Measurements from ENCODE around the gene SHOC2. TPM values are rescaled to one million over a fixed set of nuclear protein-coding genes. Genes with fewer than 3 reads are reported as not detected.

Gene SHOC2
- total RNA-seq, 3 donors from 2014 or later: 68.5 to 90.7 (median 72.3) TPM

- Histone ChIP-seq H3K4me1 (ENCODE audit: low read depth) (no peaks in the 10 kb centered on the region), H3K4me3 (no peak overlapping the region), H3K36me3 (ENCODE audit: low read depth) (no peaks in the 10 kb centered on the region), H3K9me3 (no peaks in the 10 kb centered on the region)
- no peak for ATAC-seq
- no peak for DNase-seq
- no peak for TF ChIP-seq CTCF (IDR thresholded peaks at IDR 0.05)
- intact Hi-C loops (cut with DNase I, micrococcal nuclease): no loop called here
Observed at GRCh38 chr10:110951381-110951780, 32.0 kb downstream of the SHOC2 start.

GRCh38 chr10:110957606-110958005 lies 38.2 kb downstream of the SHOC2 start:
- intact Hi-C loops (cut with DNase I, micrococcal nuclease): no loop called here
- no peaks in the 10 kb centered on the region for H3K9me3 ChIP-seq
- no peak for TF ChIP-seq CTCF (IDR thresholded peaks at IDR 0.05)
- no peak for DNase-seq
- no peak for ATAC-seq
- H3K36me3 ChIP-seq (ENCODE audit: low read depth): no peaks in the 10 kb centered on the region
- no peak overlapping the region for H3K4me3 ChIP-seq
- H3K4me1 ChIP-seq (ENCODE audit: low read depth): no peaks in the 10 kb centered on the region

GRCh38 chr10:110959379-110960332 lies 40.3 kb downstream of the SHOC2 start:
- intact Hi-C loops (cut with DNase I, micrococcal nuclease): no loop called here
- TF ChIP-seq CTCF (IDR thresholded peaks at IDR 0.05): no peak
- no peak for DNase-seq
- H3K9me3 ChIP-seq: no peaks in the 10 kb centered on the region
- ATAC-seq: no peak
- no peaks in the 10 kb centered on the region for H3K36me3 ChIP-seq (ENCODE audit: low read depth)
- no peak overlapping the region for H3K4me3 ChIP-seq
- H3K4me1 ChIP-seq (ENCODE audit: low read depth): no peaks in the 10 kb centered on the region

- Histone ChIP-seq H3K4me1 (ENCODE audit: low read depth) (no peaks in the 10 kb centered on the region), H3K9me3 (no peaks in the 10 kb centered on the region), H3K36me3 (ENCODE audit: low read depth) (no peaks in the 10 kb centered on the region), H3K4me3 (no peak overlapping the region)
- intact Hi-C loops (cut with DNase I, micrococcal nuclease): no loop called here
- DNase-seq: no peak
- no peak for TF ChIP-seq CTCF (IDR thresholded peaks at IDR 0.05)
- no peak for ATAC-seq
Observed at GRCh38 chr10:110960333-110960712, 40.9 kb downstream of the SHOC2 start.

- H3K4me1 ChIP-seq (ENCODE audit: low read depth): no peaks in the 10 kb centered on the region
- ATAC-seq (no peak), DNase-seq (no peak)
- intact Hi-C loops (cut with DNase I, micrococcal nuclease): no loop called here
- H3K9me3 ChIP-seq: no peaks in the 10 kb centered on the region
- no peaks in the 10 kb centered on the region for H3K36me3 ChIP-seq (ENCODE audit: low read depth)
- no peak overlapping the region for H3K4me3 ChIP-seq
- TF ChIP-seq CTCF (IDR thresholded peaks at IDR 0.05): no peak
Observed at GRCh38 chr10:110962443-110962842, 43.0 kb downstream of the SHOC2 start.
